ENCODE results near the gene SND1.

Gene SND1

GRCh38 chr7:128055637-128056036 lies 403.6 kb downstream of the SND1 start:
- peak; percentile 15; the same call in 2 of the 3 replicates for ATAC-seq

GRCh38 chr7:128056901-128057300 lies 404.9 kb downstream of the SND1 start:
- ATAC-seq: peak; percentile 94
- TF ChIP-seq GLIS3 (CRISPR knock-in tag; IDR thresholded peaks at IDR 0.05): no peak
- no peak for TF ChIP-seq CSDC2 (CRISPR knock-in tag; IDR thresholded peaks at IDR 0.05)
- peak; percentile 42; the same call in 1 of the 2 replicates for TF ChIP-seq ISL1 (CRISPR knock-in tag; IDR thresholded peaks at IDR 0.05)

More at GRCh38 chr7:128055637-128056036, 403.6 kb downstream of the SND1 start:
- no peak for TF ChIP-seq ZFP3 (CRISPR knock-in tag; IDR thresholded peaks at IDR 0.05)
- TF ChIP-seq TCF4 (CRISPR knock-in tag; IDR thresholded peaks at IDR 0.05; ENCODE audit: borderline replicate concordance): peak; percentile 54; the same call in 1 of the 2 replicates

GRCh38 chr7:128057909-128058308 lies 405.9 kb downstream of the SND1 start:
- ATAC-seq: no peak
- TF ChIP-seq ZC3H10 (CRISPR knock-in tag; IDR thresholded peaks at IDR 0.05): no peak
- no peak for TF ChIP-seq TOX (CRISPR knock-in tag; IDR thresholded peaks at IDR 0.05; ENCODE audit: borderline replicate concordance)
- TF ChIP-seq SNAI2 (CRISPR knock-in tag; IDR thresholded peaks at IDR 0.05): no peak

- no peak for TF ChIP-seq RARB (CRISPR knock-in tag; IDR thresholded peaks at IDR 0.05)
- no peak for TF ChIP-seq ZNF8 (CRISPR knock-in tag; IDR thresholded peaks at IDR 0.05)
- TF ChIP-seq ZNF565 (CRISPR knock-in tag; conservative IDR thresholded peaks at IDR 0.05; ENCODE audit: low read depth): no peak
- TF ChIP-seq TCF4 (CRISPR knock-in tag; IDR thresholded peaks at IDR 0.05; ENCODE audit: borderline replicate concordance): no peak
- no peak for TF ChIP-seq ZFP3 (CRISPR knock-in tag; IDR thresholded peaks at IDR 0.05)
- no peak for TF ChIP-seq CREB5 (CRISPR knock-in tag; IDR thresholded peaks at IDR 0.05; ENCODE audit: low read depth)
- no peak for TF ChIP-seq CSRNP3 (CRISPR knock-in tag; IDR thresholded peaks at IDR 0.05)
- TF ChIP-seq ESRRG (CRISPR knock-in tag; IDR thresholded peaks at IDR 0.05): no peak
- TF ChIP-seq SNAI2 (CRISPR knock-in tag; IDR thresholded peaks at IDR 0.05): no peak
- no peak for TF ChIP-seq POU6F1 (CRISPR knock-in tag; IDR thresholded peaks at IDR 0.05; ENCODE audit: borderline replicate concordance, low read depth)
- TF ChIP-seq BACH2 (CRISPR knock-in tag; IDR thresholded peaks at IDR 0.05; ENCODE audit: borderline replicate concordance): no peak
- TF ChIP-seq ARNTL (CRISPR knock-in tag; IDR thresholded peaks at IDR 0.05; ENCODE audit: borderline replicate concordance, low read depth): no peak
- no peak for TF ChIP-seq TOX (CRISPR knock-in tag; IDR thresholded peaks at IDR 0.05; ENCODE audit: borderline replicate concordance)
- no peak for TF ChIP-seq GLIS3 (CRISPR knock-in tag; IDR thresholded peaks at IDR 0.05)
- no peak for TF ChIP-seq ZC3H10 (CRISPR knock-in tag; IDR thresholded peaks at IDR 0.05)
- no peak for TF ChIP-seq ZNF70 (CRISPR knock-in tag; IDR thresholded peaks at IDR 0.05)
- TF ChIP-seq PPARA (CRISPR knock-in tag; IDR thresholded peaks at IDR 0.05; ENCODE audit: borderline replicate concordance): no peak
- TF ChIP-seq OSR1 (CRISPR knock-in tag; IDR thresholded peaks at IDR 0.05): no peak
- TF ChIP-seq TSHZ2 (CRISPR knock-in tag; IDR thresholded peaks at IDR 0.05): no peak
- TF ChIP-seq PATZ1 (CRISPR knock-in tag; IDR thresholded peaks at IDR 0.05; ENCODE audit: borderline replicate concordance): no peak
These were observed 407.4 kb downstream of the SND1 start for GRCh38 chr7:128059143-128059988.

More at GRCh38 chr7:128059143-128059988, 407.4 kb downstream of the SND1 start:
- no peak for ATAC-seq
